B cell (primary cell): Measurements from ENCODE around the gene CNIH1.

Experiments used
- EZH2 ChIP-seq: IDR thresholded peaks from 2 replicates; pipeline ENCODE4 v1.6.1; 2012; ENCODE audit warnings: borderline replicate concordance, low read depth, mild to moderate bottlenecking, moderate library complexity, low read length; ENCODE audit not compliant: insufficient read depth, poor library complexity, severe bottlenecking
- TF ChIP-seq, protein P1 (sequence below): fragments of 200-600 bp; IDR thresholded peaks from one replicate; pipeline ENCODE4 v1.8.0; 2022; ENCODE audit warnings: antibody characterized with exemption, mild to moderate bottlenecking

DNA sequence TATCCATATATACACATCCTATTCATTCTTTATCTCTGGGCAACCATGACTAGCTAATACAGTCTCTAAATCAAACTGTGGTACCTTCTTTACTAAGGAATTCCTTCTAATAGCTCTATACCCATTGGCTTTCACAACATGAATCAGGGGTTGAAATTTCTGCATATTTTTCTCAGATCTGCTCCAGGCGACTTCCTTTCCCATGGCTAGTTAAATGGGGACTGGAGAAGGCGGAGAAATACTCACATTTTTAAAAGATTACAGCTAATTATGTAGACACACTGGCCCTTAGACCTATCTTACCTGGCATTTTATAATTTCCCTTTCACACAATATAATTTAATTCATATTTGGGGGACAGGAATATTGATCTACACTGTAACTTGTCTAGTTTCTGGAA, 45.5 kb downstream of the CNIH1 start:
- TF ChIP-seq, protein P1, sequence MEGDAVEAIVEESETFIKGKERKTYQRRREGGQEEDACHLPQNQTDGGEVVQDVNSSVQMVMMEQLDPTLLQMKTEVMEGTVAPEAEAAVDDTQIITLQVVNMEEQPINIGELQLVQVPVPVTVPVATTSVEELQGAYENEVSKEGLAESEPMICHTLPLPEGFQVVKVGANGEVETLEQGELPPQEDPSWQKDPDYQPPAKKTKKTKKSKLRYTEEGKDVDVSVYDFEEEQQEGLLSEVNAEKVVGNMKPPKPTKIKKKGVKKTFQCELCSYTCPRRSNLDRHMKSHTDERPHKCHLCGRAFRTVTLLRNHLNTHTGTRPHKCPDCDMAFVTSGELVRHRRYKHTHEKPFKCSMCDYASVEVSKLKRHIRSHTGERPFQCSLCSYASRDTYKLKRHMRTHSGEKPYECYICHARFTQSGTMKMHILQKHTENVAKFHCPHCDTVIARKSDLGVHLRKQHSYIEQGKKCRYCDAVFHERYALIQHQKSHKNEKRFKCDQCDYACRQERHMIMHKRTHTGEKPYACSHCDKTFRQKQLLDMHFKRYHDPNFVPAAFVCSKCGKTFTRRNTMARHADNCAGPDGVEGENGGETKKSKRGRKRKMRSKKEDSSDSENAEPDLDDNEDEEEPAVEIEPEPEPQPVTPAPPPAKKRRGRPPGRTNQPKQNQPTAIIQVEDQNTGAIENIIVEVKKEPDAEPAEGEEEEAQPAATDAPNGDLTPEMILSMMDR, result no peak
- no peak for TF ChIP-seq EZH2
